Erythroblast (primary cell): ENCODE data around the gene RBFOX2.

Experiments
- GATA1 ChIP-seq: IDR thresholded peaks from 2 replicates; pipeline ENCODE4 v1.6.1; 2011; ENCODE audit warnings: low read depth, mild to moderate bottlenecking, control low read depth, low read length, moderate library complexity
- POLR2A ChIP-seq: IDR thresholded peaks from 2 replicates; pipeline ENCODE4 v1.6.1; 2011; ENCODE audit warnings: mild to moderate bottlenecking, low read length

GRCh38 chr22:35761037-35761436 is 267.6 kb downstream of the RBFOX2 start:
- TF ChIP-seq POLR2A (no peak), GATA1 (no peak)
